SJCRH30 (cell line): Measurements from ENCODE around the gene ARHGAP12. TPM values are rescaled to one million over a fixed set of nuclear protein-coding genes. Genes with fewer than 3 reads are reported as not detected.

Source experiments
- DNase-seq, 2 experiments: peaks; one replicate each; pipeline ENCODE4 v3.0.0-alpha.2; 2015 to 2020
- H3K27ac ChIP-seq: fragments of 250-450 bp; sonication (Bioruptor Pico); 2 replicates; pipeline ENCODE4 v1.5.1; 2020; ENCODE audit warnings: mild to moderate bottlenecking, moderate library complexity
- H3K27me3 ChIP-seq: fragments of 250-450 bp; sonication (Bioruptor Pico); 2 replicates; pipeline ENCODE4 v1.5.1; 2020; ENCODE audit warnings: mild to moderate bottlenecking, moderate library complexity
- H3K36me3 ChIP-seq: fragments of 250-450 bp; sonication (Bioruptor Pico); 2 replicates; pipeline ENCODE4 v1.5.1; 2020; ENCODE audit warnings: mild to moderate bottlenecking, moderate library complexity
- H3K4me1 ChIP-seq: fragments of 250-450 bp; sonication (Bioruptor Pico); 2 replicates; pipeline ENCODE4 v1.5.1; 2020; ENCODE audit warnings: mild to moderate bottlenecking, moderate library complexity
- H3K4me3 ChIP-seq: fragments of 250-450 bp; sonication (Bioruptor Pico); 2 replicates; pipeline ENCODE4 v1.5.1; 2020; ENCODE audit warnings: mild to moderate bottlenecking, moderate library complexity
- H3K9me3 ChIP-seq: fragments of 250-450 bp; sonication (Bioruptor Pico); replicated peaks from 2 replicates; pipeline ENCODE4 v1.5.1; 2020; ENCODE audit warnings: mild to moderate bottlenecking, moderate library complexity
- total RNA-seq: library from RNA; depleted of rRNA; stranded (reverse); fragments of >200 nt; shearing (Covaris generic); gene quantifications from 2 replicates; pipeline ENCODE4 v1.2.3, GENCODE V29; 2014

Gene ARHGAP12
- total RNA-seq, 1 experiment from 2014 or later = 47.2 TPM

DNA sequence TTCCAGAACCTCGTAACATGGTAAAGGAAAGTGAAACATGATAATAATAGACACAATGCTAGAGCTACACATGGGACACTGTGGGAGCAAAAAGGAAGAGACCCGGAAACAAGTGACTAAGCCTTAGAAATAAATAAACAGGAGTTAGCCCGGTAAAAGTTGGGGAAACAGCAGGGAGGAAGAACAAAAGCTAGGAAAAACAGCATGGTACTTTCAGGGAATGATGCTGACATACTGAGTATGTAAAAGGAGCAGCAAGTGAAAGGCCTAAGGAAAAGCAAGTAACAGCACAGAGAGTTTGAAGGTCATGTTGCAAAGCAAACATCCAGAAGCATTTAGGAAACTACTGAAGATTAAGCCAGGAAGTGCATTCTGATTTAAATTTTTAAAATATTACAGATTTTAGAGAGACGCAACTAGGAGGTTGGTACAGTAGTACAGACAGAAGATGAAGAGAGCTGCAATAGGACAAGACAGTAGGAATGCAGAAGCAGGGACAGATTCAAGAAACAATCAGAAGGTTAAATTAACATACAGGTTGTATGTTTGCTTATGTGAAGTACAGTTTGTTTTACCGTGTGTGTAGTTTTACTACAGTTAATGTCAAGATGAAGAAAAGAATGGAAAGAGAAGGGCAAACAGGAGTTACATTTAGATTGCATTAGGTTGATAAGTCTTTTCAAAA, 63.7 kb downstream of the ARHGAP12 start:
- Histone ChIP-seq H3K4me1 (peaks cover 8% of the 10 kb centered on the region; the same call in 1 of the 2 replicates), H3K4me3 (no peak overlapping the region), H3K27me3 (no peaks in the 10 kb centered on the region), H3K9me3 (no peaks in the 10 kb centered on the region), H3K36me3 (no peaks in the 10 kb centered on the region), H3K27ac (no peak overlapping the region)
- peak in 1 of 2 experiments; percentile 25 for DNase-seq

DNA sequence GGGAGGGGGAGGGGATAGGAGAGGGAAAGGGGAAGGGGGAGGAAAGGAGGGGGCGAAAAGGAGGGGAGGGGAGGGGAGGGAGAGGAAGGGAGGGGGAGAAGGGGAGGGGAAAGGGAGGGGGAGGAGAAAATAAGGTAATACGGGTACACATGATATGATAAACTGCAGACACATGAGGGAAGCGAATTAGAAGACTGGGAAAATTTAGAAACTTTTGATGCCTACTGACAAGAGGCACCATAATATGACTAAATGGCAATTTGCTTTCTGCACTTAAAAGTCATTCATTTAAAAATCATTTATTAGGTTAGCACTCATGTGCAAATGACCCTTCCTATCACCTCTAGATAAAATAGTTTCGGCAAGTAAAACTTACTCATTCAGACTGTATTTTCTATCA, 73.6 kb downstream of the ARHGAP12 start:
- DNase-seq = no peak
- peaks cover 21% of the 10 kb centered on the region for H3K36me3 ChIP-seq
- H3K4me1 ChIP-seq = no peaks in the 10 kb centered on the region
- H3K9me3 ChIP-seq = no peaks in the 10 kb centered on the region
- no peaks in the 10 kb centered on the region for H3K27me3 ChIP-seq
- H3K27ac ChIP-seq = no peak overlapping the region
- no peak overlapping the region for H3K4me3 ChIP-seq

DNA sequence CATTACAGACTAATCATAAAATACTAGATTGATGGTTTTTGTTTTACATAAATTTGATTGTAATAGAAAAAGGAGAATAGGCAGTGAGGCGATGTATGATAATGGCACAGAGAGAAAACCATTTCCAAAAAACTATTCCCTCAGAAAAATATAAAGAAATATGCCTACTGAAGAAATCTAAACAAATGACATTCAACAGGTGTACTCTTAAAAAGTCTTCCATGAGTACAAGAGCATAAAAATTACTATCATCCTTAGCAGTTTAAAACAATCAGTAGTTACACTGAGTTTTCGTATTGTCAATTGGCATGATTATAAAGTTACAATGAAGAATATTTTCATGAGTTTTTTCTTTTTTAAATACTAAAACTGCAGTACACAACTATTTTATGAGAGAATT, 75.0 kb downstream of the ARHGAP12 start:
- H3K4me1 ChIP-seq = no peaks in the 10 kb centered on the region
- H3K4me3 ChIP-seq = no peak overlapping the region
- DNase-seq = no peak
- no peaks in the 10 kb centered on the region for H3K27me3 ChIP-seq
- no peak overlapping the region for H3K27ac ChIP-seq
- no peaks in the 10 kb centered on the region for H3K9me3 ChIP-seq
- peaks cover 17% of the 10 kb centered on the region for H3K36me3 ChIP-seq

DNA sequence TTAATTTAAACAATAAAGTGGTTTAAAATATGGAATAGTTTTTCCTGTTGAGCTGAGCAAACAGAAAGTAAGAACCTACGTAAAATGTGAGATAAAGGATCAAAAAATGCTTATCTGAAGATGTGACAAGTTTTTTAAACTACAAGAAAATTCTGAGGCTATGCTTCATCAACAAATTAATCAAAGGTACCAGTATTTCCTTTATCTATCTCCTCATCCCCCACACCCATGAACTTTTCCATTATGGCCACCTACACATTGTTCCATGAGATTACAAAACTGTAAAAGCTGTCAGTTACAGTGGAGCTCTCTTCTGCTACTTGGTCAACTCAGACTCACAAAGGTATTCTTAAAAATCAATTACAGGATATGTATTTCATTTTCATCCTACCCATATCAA, 77.4 kb downstream of the ARHGAP12 start:
- no peak overlapping the region for H3K4me3 ChIP-seq
- H3K4me1 ChIP-seq = no peaks in the 10 kb centered on the region
- H3K27me3 ChIP-seq = no peaks in the 10 kb centered on the region
- H3K27ac ChIP-seq = no peak overlapping the region
- H3K36me3 ChIP-seq = peaks cover 7% of the 10 kb centered on the region
- no peak for DNase-seq
- no peaks in the 10 kb centered on the region; the same call in 1 of the 2 replicates for H3K9me3 ChIP-seq

DNA sequence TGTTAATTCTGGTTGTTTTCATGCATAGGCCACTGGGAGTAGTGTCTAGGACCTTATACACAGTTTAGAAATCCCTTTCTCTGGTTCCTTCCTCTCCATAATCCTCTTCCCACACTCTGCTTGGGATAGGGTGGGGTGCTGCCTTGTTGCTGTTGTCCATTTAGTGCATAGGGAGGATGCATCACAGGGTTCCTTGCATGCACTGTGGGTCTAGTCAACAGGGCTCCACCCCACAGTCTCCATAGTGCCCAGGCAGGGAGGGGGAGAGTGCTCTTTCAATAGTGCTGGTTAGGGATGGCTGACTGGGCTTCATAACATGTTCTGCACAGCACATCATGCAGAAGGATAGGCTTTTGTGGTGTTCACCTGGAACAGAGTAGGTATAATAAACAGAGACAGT, 81.1 kb downstream of the ARHGAP12 start:
- no peak for DNase-seq
- peaks cover 7% of the 10 kb centered on the region for H3K36me3 ChIP-seq
- H3K4me3 ChIP-seq = no peak overlapping the region
- H3K4me1 ChIP-seq = no peaks in the 10 kb centered on the region
- H3K27ac ChIP-seq = no peak overlapping the region
- H3K27me3 ChIP-seq = no peaks in the 10 kb centered on the region
- no peaks in the 10 kb centered on the region; the same call in 1 of the 2 replicates for H3K9me3 ChIP-seq

DNA sequence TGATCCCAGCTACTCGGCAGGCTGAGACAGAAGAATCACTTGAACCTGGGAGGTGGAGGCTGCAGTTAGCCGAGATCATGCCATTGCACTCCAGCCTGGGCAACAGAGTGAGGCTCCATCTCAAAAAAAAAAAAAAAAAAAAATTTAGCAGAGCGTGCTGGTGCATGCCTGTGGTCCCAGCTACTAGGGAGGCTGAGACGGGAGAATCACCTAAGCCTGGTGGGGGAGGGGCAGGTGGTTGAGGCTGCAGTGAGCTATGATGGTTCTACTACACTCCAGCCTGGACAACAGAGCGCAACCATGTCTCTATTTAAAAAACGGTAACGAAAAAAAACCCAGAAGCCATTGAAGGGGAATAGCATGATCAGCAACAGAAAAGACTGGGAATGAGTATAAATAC, 89.9 kb downstream of the ARHGAP12 start:
- H3K9me3 ChIP-seq = no peaks in the 10 kb centered on the region
- H3K4me3 ChIP-seq = no peak overlapping the region
- peaks cover 3% of the 10 kb centered on the region; the same call in 1 of the 2 replicates for H3K36me3 ChIP-seq
- no peak for DNase-seq
- no peaks in the 10 kb centered on the region for H3K27me3 ChIP-seq
- no peak overlapping the region for H3K27ac ChIP-seq
- no peaks in the 10 kb centered on the region for H3K4me1 ChIP-seq

DNA sequence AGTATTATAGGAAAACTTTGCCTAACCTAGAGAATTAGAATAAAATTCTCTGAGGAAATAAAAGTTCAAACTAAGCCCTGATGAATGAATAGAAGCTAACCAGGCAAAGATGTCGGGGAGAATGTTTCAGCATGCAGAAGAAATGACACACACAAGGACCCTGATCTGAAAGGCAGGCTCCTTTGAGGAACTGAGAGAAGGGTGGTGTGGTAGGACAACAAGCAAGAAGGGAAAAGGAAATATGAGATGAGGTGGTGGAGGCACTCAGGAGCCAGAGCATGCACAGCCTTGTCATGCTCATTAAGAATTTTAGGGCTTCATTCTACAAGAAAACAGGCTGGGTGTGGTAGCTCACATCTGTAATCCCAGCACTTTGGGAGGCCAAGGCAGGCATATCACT, 90.6 kb downstream of the ARHGAP12 start:
- Histone ChIP-seq H3K27ac (no peak overlapping the region), H3K4me3 (no peak overlapping the region), H3K9me3 (no peaks in the 10 kb centered on the region), H3K4me1 (no peaks in the 10 kb centered on the region), H3K36me3 (peaks cover 3% of the 10 kb centered on the region; the same call in 1 of the 2 replicates), H3K27me3 (no peaks in the 10 kb centered on the region)
- peak in 1 of 2 experiments; percentile 30 for DNase-seq

DNA sequence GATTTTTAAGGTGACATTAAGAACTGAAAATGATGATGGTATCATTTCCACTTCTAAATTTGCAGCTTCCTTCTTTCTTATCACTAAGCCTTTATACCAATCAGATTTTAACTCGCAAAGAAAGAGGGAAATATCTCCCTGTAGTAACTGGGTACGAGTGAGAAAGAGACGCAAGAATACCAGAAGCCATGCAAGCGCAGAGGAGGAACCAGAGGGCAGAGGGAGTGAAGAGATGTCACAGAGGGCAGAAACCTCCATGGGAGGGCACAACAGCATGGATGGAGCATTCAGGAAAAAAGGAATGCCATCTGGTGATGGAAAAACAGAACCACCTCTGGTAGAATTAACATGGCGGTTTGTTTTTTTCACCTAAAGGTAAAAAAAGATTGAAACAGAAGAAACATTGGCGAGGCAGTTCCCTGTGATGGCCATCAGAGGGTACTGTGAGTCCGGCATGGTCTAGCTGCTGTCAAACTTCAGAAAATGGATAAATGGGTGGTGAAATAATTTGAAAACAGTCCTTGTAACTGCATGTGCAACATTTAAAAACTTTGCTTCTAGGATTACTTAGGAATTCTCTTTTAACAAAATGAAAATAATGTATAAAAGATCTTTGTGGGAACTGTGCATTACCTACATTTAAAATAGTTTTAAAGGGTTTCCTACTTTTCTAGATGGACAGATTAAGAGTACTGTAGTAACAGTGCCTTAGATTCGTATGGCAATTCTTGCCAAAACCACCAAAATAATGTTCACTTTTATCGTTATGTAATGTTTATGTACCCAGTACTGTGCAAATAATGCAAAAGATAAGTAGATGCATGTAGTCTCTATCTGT, 91.8 kb downstream of the ARHGAP12 start:
- Histone ChIP-seq H3K27ac (no peak overlapping the region), H3K4me3 (no peak overlapping the region), H3K9me3 (no peaks in the 10 kb centered on the region), H3K27me3 (no peaks in the 10 kb centered on the region), H3K36me3 (peaks cover 3% of the 10 kb centered on the region; the same call in 1 of the 2 replicates), H3K4me1 (no peaks in the 10 kb centered on the region)
- peak; percentile 20 to 55 for DNase-seq

DNA sequence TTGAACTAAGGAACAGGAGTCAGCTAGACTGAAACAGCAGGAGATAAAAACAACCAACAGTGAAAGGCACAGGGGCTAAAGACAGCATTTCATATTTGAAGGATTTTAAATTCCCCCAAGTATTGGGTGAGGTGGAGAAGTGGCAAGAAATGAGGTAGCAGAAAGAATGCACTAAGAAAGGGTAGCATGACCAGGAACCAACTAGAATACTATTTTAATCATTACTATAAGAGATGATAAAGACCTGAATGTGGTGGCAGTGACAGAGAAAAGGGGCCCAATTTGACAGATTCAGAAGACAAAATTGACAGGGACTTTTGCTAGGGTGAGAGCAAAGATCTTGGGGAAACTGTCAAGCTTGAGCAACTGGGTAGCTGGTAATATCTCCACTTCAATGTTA, 94.9 kb downstream of the ARHGAP12 start:
- Histone ChIP-seq H3K4me3 (no peak overlapping the region), H3K36me3 (no peaks in the 10 kb centered on the region), H3K27me3 (no peaks in the 10 kb centered on the region), H3K4me1 (0 out of 2 replicates have a peak, but pooled peaks cover 4% of the 10 kb centered on the region), H3K27ac (no peak overlapping the region), H3K9me3 (no peaks in the 10 kb centered on the region)
- no peak for DNase-seq

DNA sequence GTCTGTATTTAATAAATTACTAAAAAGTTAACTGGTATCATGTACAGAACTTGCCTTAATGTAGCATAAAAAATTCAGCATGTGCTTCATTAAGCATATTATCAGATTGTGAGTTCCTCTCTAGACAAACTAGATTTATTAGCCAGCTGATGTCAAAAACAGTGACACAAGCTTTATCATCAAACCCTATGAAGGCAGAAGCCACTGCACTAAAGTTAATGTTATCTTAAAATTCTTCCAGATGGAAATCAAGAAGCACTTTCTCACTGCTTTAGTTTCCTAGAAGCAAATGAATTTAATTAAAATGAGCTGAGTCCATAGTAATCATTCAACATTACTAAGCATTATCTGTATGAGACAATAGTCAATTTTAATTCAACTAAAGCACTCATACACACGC, 96.4 kb downstream of the ARHGAP12 start:
- DNase-seq = no peak
- Histone ChIP-seq H3K4me3 (no peak overlapping the region), H3K9me3 (no peaks in the 10 kb centered on the region), H3K27ac (no peak overlapping the region), H3K27me3 (no peaks in the 10 kb centered on the region), H3K4me1 (0 out of 2 replicates have a peak, but pooled peaks cover 4% of the 10 kb centered on the region), H3K36me3 (no peaks in the 10 kb centered on the region)

DNA sequence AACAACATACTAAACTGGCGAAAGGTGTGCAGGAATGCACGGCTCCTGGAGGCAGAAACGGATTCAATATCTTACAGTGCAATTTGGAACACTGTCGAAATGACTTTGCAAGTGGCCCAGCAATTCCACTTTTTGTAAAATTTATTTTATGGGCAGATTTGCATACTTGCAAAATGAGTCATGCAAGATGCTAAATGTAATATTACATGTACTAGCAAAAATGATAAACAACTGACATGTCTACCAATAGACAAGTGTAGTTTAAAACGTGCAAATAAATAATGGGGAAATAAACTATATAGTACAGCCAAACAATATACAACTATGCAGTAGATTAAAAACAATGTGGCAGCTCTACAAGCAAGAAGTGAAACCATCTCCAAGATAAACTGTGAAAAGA, 97.7 kb downstream of the ARHGAP12 start:
- DNase-seq = no peak
- Histone ChIP-seq H3K27me3 (no peaks in the 10 kb centered on the region), H3K4me3 (no peak overlapping the region), H3K27ac (no peak overlapping the region), H3K36me3 (no peaks in the 10 kb centered on the region), H3K4me1 (0 out of 2 replicates have a peak, but pooled peaks cover 4% of the 10 kb centered on the region), H3K9me3 (no peaks in the 10 kb centered on the region)

DNA sequence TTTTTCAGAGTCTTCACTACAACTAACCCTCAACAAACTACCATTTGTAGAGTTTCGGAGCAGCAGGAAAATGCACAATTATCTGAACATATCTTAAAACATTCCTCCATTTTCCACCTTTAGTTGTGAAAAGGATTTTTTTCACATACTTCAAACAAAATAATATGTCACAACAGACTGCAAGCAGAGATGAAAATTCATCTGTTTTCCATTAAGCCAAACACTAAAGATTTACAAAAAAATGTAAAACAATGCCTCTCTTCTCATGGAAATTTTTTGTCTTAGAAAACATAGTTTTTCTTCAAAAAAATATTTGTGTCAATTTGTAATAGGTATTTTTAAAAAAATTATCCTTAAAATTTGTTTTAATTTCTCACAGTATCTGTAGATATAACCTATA, 98.9 kb downstream of the ARHGAP12 start:
- Histone ChIP-seq H3K27ac (no peak overlapping the region), H3K4me1 (0 out of 2 replicates have a peak, but pooled peaks cover 4% of the 10 kb centered on the region), H3K36me3 (no peaks in the 10 kb centered on the region), H3K4me3 (no peak overlapping the region), H3K27me3 (no peaks in the 10 kb centered on the region), H3K9me3 (no peaks in the 10 kb centered on the region)
- DNase-seq = no peak

DNA sequence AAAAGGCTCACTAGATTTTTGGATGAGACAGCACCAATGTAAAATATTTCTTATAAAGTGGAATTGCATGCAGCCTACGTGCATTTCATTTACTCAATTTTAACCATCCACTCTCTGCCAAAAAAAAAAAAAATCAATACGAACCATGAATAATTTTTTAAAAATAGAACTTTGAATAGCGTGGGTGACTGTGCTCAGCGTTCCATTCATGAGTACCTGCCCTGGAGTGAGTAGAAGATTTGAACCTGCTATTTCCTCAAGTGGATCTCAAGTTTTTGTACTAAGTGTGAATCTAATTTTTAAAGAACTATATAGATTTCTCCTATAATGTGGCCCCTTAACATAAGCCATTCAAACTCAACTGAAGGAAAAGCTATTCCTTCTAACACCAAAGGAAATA, 105.3 kb downstream of the ARHGAP12 start:
- peaks cover 12% of the 10 kb centered on the region for H3K4me1 ChIP-seq
- no peak for DNase-seq
- no peaks in the 10 kb centered on the region for H3K27me3 ChIP-seq
- H3K36me3 ChIP-seq = no peaks in the 10 kb centered on the region
- no peak overlapping the region for H3K27ac ChIP-seq
- H3K9me3 ChIP-seq = no peaks in the 10 kb centered on the region
- H3K4me3 ChIP-seq = no peak overlapping the region

DNA sequence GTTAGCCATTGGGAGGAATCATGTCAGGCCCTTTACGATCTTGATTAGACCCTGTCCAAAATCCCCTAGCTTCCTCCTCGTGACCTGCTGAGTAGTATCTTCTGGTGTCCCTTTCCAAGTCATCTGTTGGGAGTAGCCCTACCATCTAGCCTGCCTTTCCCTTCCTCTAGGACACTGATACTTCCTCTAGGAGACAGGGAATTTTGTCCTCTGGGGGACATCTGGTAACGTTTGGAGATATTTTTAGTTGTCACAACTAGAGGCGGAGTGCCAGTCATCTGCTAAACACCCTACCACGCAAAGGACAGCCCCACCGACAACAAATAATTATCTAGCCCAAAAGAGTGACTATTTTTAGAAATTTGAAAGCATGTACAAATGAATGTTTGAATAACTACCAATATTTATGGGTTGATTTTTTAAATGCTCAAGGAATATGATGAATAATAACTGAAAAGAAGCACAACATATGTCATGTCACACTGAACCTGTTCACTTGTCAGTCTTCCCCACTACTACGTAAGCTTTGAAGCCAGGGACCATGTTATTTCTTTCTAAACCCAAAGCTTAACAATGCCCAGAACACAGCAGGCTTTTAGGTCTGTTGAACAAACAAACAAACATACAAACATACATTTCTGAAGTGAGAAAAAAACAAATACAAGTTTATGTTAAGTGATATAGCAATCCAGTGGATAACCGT, 105.9 kb downstream of the ARHGAP12 start:
- H3K4me1 ChIP-seq = peaks cover 12% of the 10 kb centered on the region
- H3K4me3 ChIP-seq = no peak overlapping the region
- no peaks in the 10 kb centered on the region for H3K36me3 ChIP-seq
- no peaks in the 10 kb centered on the region for H3K9me3 ChIP-seq
- DNase-seq = no peak
- no peak overlapping the region for H3K27ac ChIP-seq
- H3K27me3 ChIP-seq = no peaks in the 10 kb centered on the region

DNA sequence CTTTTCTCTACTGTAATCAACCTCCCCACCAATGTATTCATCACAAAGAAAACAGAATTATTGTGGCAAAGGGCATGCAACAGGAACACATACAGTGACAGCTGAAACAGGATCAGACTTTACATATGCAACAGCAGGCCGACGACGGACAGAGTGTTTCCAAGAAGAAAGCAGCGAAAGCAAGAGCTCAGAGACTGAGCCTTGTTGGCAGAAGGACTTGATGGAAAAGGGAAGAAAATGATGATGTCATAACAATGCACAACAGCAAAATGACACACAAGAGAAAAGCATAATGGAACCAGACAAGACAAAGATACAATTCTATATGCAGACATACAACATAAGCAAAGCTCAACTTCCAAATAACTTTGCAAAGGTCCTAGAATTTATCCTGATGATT, 106.5 kb downstream of the ARHGAP12 start:
- Histone ChIP-seq H3K27me3 (no peaks in the 10 kb centered on the region), H3K27ac (no peak overlapping the region), H3K36me3 (no peaks in the 10 kb centered on the region), H3K4me3 (no peak overlapping the region), H3K9me3 (no peaks in the 10 kb centered on the region), H3K4me1 (peaks cover 12% of the 10 kb centered on the region)
- no peak for DNase-seq
